ENCODE results near the gene GABRG3.

Gene GABRG3

GRCh38 chr15:27214032-27214431 is 243.1 kb downstream of the GABRG3 start:
- no peak for ATAC-seq
- TF ChIP-seq, protein P1, sequence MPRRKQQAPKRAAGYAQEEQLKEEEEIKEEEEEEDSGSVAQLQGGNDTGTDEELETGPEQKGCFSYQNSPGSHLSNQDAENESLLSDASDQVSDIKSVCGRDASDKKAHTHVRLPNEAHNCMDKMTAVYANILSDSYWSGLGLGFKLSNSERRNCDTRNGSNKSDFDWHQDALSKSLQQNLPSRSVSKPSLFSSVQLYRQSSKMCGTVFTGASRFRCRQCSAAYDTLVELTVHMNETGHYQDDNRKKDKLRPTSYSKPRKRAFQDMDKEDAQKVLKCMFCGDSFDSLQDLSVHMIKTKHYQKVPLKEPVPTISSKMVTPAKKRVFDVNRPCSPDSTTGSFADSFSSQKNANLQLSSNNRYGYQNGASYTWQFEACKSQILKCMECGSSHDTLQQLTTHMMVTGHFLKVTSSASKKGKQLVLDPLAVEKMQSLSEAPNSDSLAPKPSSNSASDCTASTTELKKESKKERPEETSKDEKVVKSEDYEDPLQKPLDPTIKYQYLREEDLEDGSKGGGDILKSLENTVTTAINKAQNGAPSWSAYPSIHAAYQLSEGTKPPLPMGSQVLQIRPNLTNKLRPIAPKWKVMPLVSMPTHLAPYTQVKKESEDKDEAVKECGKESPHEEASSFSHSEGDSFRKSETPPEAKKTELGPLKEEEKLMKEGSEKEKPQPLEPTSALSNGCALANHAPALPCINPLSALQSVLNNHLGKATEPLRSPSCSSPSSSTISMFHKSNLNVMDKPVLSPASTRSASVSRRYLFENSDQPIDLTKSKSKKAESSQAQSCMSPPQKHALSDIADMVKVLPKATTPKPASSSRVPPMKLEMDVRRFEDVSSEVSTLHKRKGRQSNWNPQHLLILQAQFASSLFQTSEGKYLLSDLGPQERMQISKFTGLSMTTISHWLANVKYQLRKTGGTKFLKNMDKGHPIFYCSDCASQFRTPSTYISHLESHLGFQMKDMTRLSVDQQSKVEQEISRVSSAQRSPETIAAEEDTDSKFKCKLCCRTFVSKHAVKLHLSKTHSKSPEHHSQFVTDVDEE (CRISPR knock-in tag; IDR thresholded peaks at IDR 0.05) = no peak
- TF ChIP-seq TOX (CRISPR knock-in tag; IDR thresholded peaks at IDR 0.05; ENCODE audit: borderline replicate concordance) = no peak
- TF ChIP-seq ZNF8 (CRISPR knock-in tag; IDR thresholded peaks at IDR 0.05) = no peak
- TF ChIP-seq ESRRG (CRISPR knock-in tag; IDR thresholded peaks at IDR 0.05) = no peak
- TF ChIP-seq ZFP3 (CRISPR knock-in tag; IDR thresholded peaks at IDR 0.05) = no peak
- no peak for TF ChIP-seq GLIS3 (CRISPR knock-in tag; IDR thresholded peaks at IDR 0.05)
- no peak for TF ChIP-seq SNAI2 (CRISPR knock-in tag; IDR thresholded peaks at IDR 0.05)
- TF ChIP-seq ISL1 (CRISPR knock-in tag; IDR thresholded peaks at IDR 0.05) = no peak
- no peak for TF ChIP-seq ZC3H10 (CRISPR knock-in tag; IDR thresholded peaks at IDR 0.05)
- TF ChIP-seq RARB (CRISPR knock-in tag; IDR thresholded peaks at IDR 0.05) = no peak
- no peak for TF ChIP-seq OSR1 (CRISPR knock-in tag; IDR thresholded peaks at IDR 0.05)
- TF ChIP-seq CREB5 (CRISPR knock-in tag; IDR thresholded peaks at IDR 0.05; ENCODE audit: low read depth) = no peak
- TF ChIP-seq, protein P2, sequence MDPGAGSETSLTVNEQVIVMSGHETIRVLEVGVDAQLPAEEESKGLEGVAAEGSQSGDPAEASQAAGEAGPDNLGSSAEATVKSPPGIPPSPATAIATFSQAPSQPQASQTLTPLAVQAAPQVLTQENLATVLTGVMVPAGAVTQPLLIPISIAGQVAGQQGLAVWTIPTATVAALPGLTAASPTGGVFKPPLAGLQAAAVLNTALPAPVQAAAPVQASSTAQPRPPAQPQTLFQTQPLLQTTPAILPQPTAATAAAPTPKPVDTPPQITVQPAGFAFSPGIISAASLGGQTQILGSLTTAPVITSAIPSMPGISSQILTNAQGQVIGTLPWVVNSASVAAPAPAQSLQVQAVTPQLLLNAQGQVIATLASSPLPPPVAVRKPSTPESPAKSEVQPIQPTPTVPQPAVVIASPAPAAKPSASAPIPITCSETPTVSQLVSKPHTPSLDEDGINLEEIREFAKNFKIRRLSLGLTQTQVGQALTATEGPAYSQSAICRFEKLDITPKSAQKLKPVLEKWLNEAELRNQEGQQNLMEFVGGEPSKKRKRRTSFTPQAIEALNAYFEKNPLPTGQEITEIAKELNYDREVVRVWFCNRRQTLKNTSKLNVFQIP (CRISPR knock-in tag; IDR thresholded peaks at IDR 0.05; ENCODE audit: borderline replicate concordance, low read depth) = no peak
- TF ChIP-seq CSDC2 (CRISPR knock-in tag; IDR thresholded peaks at IDR 0.05) = no peak

- no peak for ATAC-seq
- TF ChIP-seq, protein P3, sequence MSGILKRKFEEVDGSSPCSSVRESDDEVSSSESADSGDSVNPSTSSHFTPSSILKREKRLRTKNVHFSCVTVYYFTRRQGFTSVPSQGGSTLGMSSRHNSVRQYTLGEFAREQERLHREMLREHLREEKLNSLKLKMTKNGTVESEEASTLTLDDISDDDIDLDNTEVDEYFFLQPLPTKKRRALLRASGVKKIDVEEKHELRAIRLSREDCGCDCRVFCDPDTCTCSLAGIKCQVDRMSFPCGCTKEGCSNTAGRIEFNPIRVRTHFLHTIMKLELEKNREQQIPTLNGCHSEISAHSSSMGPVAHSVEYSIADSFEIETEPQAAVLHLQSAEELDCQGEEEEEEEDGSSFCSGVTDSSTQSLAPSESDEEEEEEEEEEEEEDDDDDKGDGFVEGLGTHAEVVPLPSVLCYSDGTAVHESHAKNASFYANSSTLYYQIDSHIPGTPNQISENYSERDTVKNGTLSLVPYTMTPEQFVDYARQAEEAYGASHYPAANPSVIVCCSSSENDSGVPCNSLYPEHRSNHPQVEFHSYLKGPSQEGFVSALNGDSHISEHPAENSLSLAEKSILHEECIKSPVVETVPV (CRISPR knock-in tag; IDR thresholded peaks at IDR 0.05) = no peak
- no peak for TF ChIP-seq ZNF70 (CRISPR knock-in tag; IDR thresholded peaks at IDR 0.05)
- no peak for TF ChIP-seq SNAI2 (CRISPR knock-in tag; IDR thresholded peaks at IDR 0.05)
- no peak for TF ChIP-seq ZNF565 (CRISPR knock-in tag; conservative IDR thresholded peaks at IDR 0.05; ENCODE audit: low read depth)
- TF ChIP-seq, protein P4, sequence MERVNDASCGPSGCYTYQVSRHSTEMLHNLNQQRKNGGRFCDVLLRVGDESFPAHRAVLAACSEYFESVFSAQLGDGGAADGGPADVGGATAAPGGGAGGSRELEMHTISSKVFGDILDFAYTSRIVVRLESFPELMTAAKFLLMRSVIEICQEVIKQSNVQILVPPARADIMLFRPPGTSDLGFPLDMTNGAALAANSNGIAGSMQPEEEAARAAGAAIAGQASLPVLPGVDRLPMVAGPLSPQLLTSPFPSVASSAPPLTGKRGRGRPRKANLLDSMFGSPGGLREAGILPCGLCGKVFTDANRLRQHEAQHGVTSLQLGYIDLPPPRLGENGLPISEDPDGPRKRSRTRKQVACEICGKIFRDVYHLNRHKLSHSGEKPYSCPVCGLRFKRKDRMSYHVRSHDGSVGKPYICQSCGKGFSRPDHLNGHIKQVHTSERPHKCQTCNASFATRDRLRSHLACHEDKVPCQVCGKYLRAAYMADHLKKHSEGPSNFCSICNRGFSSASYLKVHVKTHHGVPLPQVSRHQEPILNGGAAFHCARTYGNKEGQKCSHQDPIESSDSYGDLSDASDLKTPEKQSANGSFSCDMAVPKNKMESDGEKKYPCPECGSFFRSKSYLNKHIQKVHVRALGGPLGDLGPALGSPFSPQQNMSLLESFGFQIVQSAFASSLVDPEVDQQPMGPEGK (CRISPR knock-in tag; IDR thresholded peaks at IDR 0.05; ENCODE audit: borderline replicate concordance) = no peak
- no peak for TF ChIP-seq OSR1 (CRISPR knock-in tag; IDR thresholded peaks at IDR 0.05)
- no peak for TF ChIP-seq TCF4 (CRISPR knock-in tag; IDR thresholded peaks at IDR 0.05; ENCODE audit: borderline replicate concordance)
These were observed 244.0 kb downstream of the GABRG3 start for GRCh38 chr15:27214961-27215360.

GRCh38 chr15:27218426-27218825 is 247.4 kb downstream of the GABRG3 start:
- no peak for ATAC-seq
- TF ChIP-seq ZFP3 (CRISPR knock-in tag; IDR thresholded peaks at IDR 0.05) (no peak), ISL1 (CRISPR knock-in tag; IDR thresholded peaks at IDR 0.05) (no peak), TCF4 (CRISPR knock-in tag; IDR thresholded peaks at IDR 0.05; ENCODE audit: borderline replicate concordance) (no peak), ESRRG (CRISPR knock-in tag; IDR thresholded peaks at IDR 0.05) (no peak), SNAI2 (CRISPR knock-in tag; IDR thresholded peaks at IDR 0.05) (no peak), ZNF8 (CRISPR knock-in tag; IDR thresholded peaks at IDR 0.05) (no peak), TOX (CRISPR knock-in tag; IDR thresholded peaks at IDR 0.05; ENCODE audit: borderline replicate concordance) (no peak), ZNF565 (CRISPR knock-in tag; conservative IDR thresholded peaks at IDR 0.05; ENCODE audit: low read depth) (no peak), RARB (CRISPR knock-in tag; IDR thresholded peaks at IDR 0.05) (no peak), CSDC2 (CRISPR knock-in tag; IDR thresholded peaks at IDR 0.05) (no peak)
- TF ChIP-seq, protein P4 (CRISPR knock-in tag; IDR thresholded peaks at IDR 0.05; ENCODE audit: borderline replicate concordance) = no peak
- TF ChIP-seq, protein P2 (CRISPR knock-in tag; IDR thresholded peaks at IDR 0.05; ENCODE audit: borderline replicate concordance, low read depth) = no peak
- TF ChIP-seq, protein P1 (CRISPR knock-in tag; IDR thresholded peaks at IDR 0.05) = no peak

Data from SK-N-SH treated with all-trans-retinoic acid at 6 μM for 48 hours (cell line).